Suprapubic skin (tissue), 4 donors: ENCODE results near the gene GALNT4.

Experiments used
- CTCF ChIP-seq, 2 donors: fragments of 200-600 bp in 1 of 2; fragments of 450-650 bp in 1 of 2; sonication (generic) in 1 of 2; IDR thresholded peaks; one replicate each; pipeline ENCODE4 v1.5.1; 2016 to 2019; ENCODE audit warnings: antibody characterized with exemption in 2 of 2, mild to moderate bottlenecking in 1 of 2, moderate library complexity in 1 of 2
- EP300 ChIP-seq: sonication (generic); formaldehyde crosslinking; IDR thresholded peaks from one replicate; pipeline ENCODE4 v1.6.1; 2017; ENCODE audit warnings: antibody characterized with exemption
- POLR2A ChIP-seq, 2 donors: fragments of 450-650 bp; IDR thresholded peaks; one replicate each; pipeline ENCODE4 v1.6.1; 2017; ENCODE audit warnings: antibody characterized with exemption in 2 of 2, mild to moderate bottlenecking in 2 of 2, moderate library complexity in 2 of 2
- POLR2AphosphoS5 ChIP-seq, 3 donors: sonication (generic); formaldehyde crosslinking; IDR thresholded peaks; one replicate each; pipeline ENCODE4 v1.6.1; 2017; ENCODE audit warnings: antibody characterized with exemption in 3 of 3

- TF ChIP-seq POLR2A (IDR thresholded peaks at IDR 0.05): no peak
- no peak for TF ChIP-seq POLR2AphosphoS5 (IDR thresholded peaks at IDR 0.05)
- no peak for TF ChIP-seq CTCF (IDR thresholded peaks at IDR 0.05)
- TF ChIP-seq EP300: no peak
Observed at GRCh38 chr12:89552376-89552775, 27.8 kb upstream of the GALNT4 start.
